Activated CD4-positive, alpha-beta T cell treated with anti-CD3 and anti-CD28 coated beads, Interleukin-2, amount 50 U/mL, for 24 hours (primary cell): ENCODE measurements around the gene KCNK2.

Source experiments
- DNase-seq, 2 donors: peaks; one replicate each; pipeline ENCODE4 v3.0.0-alpha.2; 2020; ENCODE audit warnings: low read depth in 1 of 2, low spot score in 1 of 2

The KCNK2 gene

DNA sequence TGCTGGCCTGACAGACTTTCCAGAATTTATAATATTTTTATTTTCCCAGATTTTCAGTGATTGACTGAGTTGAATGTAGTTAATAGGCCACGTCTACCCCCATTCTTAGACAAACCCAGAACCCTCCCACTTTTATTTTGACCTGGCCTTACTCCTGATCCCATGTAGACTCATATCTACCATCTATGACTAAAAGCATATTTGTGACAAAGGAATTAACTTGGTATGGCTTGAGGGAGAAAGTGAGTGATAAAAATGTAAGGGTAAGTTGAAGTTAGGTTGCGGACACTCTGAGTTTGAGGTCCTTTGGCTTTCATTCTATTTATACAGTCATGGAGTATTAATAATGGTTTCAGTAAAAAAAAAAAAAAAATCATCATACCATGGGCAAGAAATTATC lies 168.4 kb downstream of the KCNK2 start:
- no peak for DNase-seq

DNA sequence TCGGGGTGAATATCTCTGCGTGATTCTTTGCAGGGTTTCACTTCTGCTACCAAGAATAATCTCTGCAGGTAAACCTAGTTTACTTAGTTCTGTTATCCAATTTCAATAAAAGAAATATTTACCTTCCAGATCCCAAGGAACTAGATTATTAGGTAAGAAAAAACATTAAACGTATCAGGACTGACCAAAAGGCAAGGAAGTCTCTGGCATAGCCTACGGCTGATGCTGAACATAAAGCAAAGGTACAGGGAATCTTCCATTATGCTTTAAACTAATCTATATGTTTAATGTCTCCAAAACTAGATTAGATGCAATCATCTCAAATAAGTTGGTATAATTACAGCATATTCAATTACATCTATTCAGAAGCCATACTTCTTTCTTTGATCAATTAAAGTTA lies 168.9 kb downstream of the KCNK2 start:
- no peak for DNase-seq

DNA sequence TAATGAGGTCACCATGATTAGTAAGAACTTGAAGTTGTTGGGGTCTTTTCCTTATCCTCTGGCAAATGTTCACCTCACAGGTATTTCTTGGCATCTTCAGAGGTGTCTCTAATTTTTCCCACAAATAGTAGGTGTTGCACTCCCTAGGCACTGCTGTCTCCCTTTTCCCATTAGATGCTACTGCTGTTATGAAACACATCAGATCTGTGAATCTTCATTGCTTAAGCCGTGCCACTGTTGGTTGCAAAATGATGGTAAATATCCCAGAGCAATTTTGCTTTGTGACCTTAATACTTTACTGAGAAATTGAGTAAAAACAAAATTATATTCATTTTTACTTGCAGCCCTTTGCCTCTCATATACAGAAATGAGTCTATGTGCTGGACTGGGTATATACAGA lies 169.6 kb downstream of the KCNK2 start:
- no peak for DNase-seq

DNA sequence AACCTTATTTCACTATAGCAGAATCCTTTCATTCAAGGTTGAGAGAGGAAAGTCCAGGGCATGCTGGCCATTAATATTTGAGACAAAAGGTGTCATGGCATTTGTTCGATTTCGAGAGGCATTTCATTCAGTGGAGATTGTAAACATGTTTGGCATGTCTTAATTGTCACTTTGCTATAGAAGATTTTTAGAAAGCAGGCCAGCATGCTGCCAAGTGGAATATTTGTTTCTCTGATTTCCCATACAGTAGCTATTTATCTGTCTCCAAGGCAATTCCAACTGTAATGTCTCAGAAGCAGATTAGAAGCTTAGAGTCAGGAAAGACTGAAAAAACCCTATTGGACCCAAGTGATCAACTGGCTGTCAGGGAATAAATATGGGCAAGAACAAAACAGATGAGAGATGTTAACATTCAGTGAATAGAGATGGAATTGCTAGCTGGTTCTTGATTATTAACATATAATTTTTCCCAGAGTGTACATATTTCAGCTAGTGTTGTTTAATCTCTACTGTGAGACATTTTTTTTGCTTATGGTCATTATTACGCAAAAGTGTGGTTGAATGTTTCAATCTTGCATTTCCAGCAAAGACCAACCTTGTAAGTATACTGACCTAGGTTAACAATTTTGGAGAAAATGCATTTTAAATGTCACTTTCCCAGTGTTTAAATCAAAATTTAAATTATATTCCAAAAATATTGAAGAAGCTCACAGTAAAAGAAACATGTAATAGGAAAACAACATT lies 174.6 kb downstream of the KCNK2 start:
- DNase-seq: no peak

DNA sequence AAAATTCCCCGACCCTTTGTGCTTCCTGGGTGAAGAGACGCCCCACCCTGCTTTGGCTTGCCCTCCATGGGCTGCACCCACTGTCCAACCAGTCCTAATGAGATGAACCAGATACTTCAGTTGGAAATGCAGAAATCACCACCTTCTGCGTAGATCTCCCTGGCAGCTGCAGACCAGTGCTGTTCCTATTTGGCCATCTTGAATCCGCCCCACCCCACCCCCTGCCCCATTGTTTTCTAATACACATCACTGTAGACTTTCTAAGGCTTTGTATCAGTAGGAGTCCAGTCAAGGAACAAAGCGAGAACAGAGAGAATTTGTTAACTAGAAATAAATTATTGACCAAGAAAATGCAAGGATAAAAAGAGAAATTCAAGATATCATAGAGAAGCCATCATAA lies 178.2 kb downstream of the KCNK2 start:
- no peak for DNase-seq

DNA sequence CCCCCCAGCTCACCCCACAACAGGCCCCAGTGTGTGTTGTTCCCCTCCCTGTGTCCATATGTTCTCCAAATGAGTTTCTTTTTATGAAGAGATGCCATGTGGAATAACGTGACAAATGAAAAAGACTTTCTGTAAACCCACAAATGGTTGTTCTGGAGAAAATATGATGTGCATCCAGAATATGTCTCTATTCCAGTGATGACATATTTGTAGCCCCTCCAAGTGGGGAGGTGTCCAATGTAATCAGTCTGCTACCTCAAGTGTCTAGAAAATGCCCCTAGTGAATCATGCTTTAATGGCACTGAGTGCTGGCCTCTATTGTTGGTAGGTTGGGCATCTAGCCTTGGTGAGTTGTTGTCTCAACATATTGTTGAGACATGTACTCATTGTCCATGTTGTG lies 179.6 kb downstream of the KCNK2 start:
- DNase-seq: no peak

DNA sequence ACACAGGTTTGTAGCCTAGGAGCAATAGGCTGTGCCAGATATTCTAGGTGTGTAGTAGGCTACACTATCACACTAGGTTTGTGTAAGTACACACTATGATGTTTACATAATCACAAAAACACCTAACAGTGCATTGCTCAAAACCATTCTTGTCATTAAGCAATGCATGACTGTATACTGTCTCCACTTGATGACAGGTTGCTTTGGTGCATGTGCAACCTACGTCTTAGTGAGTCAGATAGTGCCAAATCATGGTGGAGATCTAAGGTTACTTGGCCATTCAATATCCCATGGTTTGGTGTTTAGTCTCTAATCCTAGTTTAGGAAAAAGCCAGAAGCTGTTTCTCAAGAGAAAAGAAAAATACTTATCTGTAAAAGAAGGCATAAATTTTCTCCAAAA lies 181.1 kb downstream of the KCNK2 start:
- DNase-seq: no peak

DNA sequence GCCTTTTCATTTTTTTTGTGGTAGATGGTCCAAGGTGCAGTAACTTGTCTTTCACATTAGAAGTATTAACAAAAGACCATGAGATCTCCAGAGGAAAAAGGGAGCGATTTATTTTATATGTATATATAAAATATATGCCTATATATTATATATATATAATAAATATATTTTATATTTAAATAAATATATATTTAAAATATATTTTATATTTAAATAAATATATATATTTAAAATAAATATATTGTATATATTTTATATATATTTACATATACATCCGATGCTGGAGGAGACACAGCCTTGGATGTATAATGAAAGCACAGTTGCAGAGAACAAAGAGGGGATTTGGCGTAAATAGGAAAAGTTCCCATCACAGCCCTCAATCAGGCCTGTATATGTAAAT lies 182.1 kb downstream of the KCNK2 start:
- no peak for DNase-seq

DNA sequence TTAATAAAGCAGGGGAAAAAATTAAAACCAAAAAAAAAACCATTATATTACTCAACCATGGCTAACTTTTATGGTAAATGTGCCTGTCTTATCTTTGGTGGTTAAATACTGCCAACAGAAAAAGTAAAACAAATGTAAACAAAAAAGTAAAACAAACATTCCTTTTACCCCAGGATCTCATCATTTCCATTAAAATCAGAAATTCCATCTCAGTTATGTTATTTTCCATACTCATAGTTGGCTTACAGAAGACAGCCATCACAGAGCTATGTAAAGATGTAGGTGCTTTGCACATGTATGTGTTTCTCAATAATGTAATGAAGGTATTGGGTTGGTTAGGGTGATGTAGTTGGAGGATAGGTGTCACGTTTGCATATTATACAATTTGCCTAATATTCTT lies 185.0 kb downstream of the KCNK2 start:
- DNase-seq: no peak

DNA sequence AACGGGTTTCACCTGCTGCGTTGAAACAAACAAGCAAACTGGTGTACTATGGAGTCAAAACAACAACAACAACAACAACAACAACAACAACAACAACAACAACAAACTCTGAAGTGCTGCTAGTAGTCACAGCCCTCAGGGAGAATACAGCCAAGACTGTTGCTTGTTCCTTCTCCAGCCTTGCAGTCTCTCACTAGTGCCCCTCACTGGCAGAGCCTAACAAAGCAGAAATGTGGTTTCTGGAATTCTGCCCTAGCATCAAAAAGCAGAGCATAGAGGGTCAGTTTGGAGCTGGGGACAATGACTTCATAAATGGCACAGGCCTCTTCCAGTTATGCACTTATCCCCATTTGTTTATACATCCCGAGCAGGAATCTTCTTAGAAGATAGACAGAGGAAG lies 187.4 kb downstream of the KCNK2 start:
- DNase-seq: no peak

DNA sequence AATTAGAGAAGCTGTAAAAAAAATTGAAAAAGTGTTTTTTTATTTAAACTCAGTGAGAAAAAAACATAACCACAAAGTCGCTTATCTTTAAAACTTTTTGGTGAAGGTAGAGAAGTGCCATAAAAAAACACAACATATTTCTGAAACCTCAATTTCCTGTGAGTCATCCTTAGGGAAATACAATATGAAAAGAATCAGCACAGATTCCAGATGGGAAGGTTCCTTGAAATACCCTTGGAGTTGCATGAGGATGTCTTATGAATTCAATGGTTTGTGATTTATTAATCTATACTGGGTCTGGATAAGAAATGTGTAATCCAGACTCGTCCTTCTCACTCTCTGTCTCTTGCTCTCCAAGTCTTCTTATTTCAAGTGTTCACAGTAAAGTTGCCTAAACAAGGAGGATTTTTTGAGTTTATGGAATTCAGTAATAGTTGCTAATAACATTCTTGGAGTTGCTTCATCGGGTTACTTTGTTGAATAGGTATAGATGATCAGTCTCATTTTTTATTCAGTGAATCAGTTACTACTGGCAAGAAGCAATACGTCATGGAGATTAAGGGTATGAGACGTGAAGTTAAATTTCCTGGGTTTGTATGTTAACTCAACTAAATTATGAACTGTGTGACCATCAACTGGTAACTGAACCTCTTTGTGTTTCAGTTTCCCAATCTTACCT lies 191.4 kb downstream of the KCNK2 start:
- no peak for DNase-seq

DNA sequence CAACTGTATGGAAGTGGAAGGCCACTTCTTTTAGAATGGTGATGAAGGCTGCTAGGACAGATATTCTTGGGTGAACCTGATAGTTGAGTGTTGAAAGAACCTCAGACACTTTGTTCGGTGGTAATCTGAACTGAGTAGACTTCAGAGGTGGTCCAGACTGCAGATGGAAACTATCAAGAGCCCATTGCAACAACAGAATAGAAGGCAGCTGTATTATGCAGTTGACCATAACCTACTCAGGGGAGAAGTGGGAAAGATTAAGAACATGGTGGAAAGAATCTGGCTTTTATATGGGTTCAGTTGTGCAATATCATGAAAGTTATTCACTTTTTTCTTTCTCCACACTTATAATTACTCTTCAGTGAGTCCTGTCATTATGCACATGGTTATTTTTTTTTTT lies 194.0 kb downstream of the KCNK2 start:
- no peak for DNase-seq

DNA sequence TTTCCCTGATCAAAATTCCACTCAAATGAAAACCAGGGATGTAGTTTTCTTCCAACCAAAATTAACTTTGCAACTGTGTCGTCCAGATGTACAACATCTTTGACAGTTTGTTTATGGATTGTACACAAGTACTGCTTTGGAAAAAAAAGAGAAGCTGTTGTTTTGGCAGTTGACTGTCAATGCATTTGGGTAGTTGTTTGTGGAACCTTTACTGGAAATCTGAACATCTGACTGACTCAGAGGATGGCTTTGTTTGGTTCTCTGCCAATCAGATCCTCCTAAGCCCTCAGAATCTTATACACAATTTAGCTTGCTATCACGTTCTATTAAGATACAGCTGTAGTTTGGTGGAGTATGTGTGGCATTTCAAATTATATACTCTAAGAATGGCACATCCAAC lies 195.0 kb downstream of the KCNK2 start:
- DNase-seq: no peak

DNA sequence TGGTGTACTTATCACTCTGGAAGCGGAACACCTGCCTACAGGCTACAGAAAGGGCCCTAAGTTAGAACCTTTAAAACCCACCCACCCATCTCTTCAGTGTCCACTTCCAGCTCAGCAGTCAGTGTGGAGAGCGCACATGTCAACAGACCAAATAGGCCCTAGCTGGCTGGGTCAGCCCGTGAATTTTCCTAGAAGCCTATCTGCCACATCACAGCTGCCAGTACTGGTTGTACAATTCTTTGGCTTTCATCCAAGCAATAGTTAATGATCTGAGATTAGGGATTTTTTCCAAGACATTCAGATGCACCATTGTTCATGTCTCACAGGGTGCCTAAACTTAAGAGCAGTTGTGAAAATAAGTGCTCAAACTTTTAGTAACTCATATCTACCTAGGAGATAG lies 197.1 kb downstream of the KCNK2 start:
- DNase-seq: no peak

DNA sequence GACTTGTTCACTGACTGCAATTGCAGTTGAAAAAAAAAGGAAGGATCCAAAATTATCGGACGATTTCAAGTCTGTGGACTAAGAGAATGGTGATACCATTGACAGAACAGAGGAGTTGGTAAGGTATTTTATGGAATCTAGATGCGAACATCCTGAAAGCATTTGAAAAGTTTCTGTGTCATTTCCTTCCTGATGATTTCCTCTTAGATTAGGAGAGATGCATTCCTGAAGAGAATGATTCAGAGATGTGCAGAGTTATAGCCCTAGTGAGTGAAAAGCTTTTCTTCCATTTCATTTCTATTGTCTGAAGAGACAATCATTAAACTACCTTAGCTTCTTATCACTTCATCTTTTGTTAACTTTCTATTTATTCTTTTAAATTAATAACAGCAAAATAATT lies 200.0 kb downstream of the KCNK2 start:
- no peak for DNase-seq

DNA sequence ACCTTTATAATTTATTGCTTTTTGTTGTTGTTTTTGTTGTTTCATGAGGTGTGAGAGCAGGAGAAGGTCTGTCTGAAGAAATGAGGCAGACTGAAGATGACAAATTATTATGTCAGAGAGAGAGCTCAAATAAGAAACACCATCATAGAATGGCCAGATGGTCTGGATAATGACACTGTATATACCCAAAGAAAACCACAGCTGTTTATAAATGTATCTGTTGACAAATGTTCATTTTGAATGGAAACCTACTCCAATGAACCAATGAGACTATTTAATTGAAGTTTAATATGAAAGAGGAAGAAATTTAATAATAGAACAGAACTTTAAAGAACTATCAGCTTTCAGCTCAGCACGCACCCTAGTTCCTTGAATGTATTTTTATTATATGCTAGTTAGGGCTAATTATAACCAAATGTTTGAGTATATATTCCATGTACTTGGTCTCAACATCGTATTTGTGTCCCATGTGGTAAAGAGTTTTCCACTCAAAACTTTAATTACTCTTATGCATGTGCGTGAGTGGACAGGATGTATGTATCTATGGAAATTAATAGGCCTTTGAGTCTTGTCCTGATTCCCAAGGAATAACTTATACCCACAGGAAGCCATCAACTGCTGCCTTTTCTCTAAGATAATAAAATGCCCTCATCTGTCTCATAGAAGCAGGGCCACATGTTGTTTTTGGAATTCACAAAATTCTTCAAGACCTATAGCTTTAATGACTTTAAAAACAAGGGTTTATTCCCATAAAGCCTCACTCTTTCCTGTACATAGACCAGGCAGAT lies 202.7 kb downstream of the KCNK2 start:
- DNase-seq: no peak
